HFFc6 (cell line): Measurements from ENCODE around the gene FAM180B. TPM values are rescaled to one million over a fixed set of nuclear protein-coding genes. Genes with fewer than 3 reads are reported as not detected.
A peak's percentile ranks its signal among the peaks of the same experiment; 100 is the strongest.

Experiments used
- DNase-seq: peaks from one replicate; pipeline ENCODE4 v3.0.0-alpha.2; 2018
- H3K27ac Mint-ChIP-seq: 2 replicates; pipeline ENCODE4 v1.8.0; 2020; ENCODE audit warnings: mild to moderate bottlenecking, mixed read lengths
- H3K27me3 Mint-ChIP-seq: 2 replicates; pipeline ENCODE4 v1.8.0; 2021; ENCODE audit warnings: mild to moderate bottlenecking, moderate library complexity, mixed read lengths; ENCODE audit not compliant: insufficient read depth
- H3K36me3 Mint-ChIP-seq: 2 replicates; pipeline ENCODE4 v1.8.0; 2021; ENCODE audit warnings: low read depth, mixed read lengths
- H3K4me1 Mint-ChIP-seq: 2 replicates; pipeline ENCODE4 v1.8.0; 2020; ENCODE audit warnings: low read depth, mixed read lengths
- H3K4me3 Mint-ChIP-seq: 2 replicates; pipeline ENCODE4 v1.8.0; 2020; ENCODE audit warnings: mild to moderate bottlenecking, moderate library complexity, mixed read lengths
- H3K9me3 Mint-ChIP-seq: 2 replicates; pipeline ENCODE4 v1.8.0; 2020; ENCODE audit warnings: mild to moderate bottlenecking, mixed read lengths
- CTCF ChIP-seq: fragments of 200-600 bp; sonication (generic); IDR thresholded peaks from 2 replicates; pipeline ENCODE4 v1.5.0; 2021; ENCODE audit warnings: antibody characterized with exemption, mild to moderate bottlenecking
- total RNA-seq, 6 experiments: library from RNA; stranded (reverse); fragmentation: NEBNext Ultra II Directional; extraction: Animal tissue kit (Norgen Biotek cat#: 25700); gene quantifications; 2 replicates in 1 of 6; 3 replicates in 5 of 6; pipeline ENCODE4 v1.2.3, GENCODE V29; 2021

FAM180B gene
- total RNA-seq, 6 experiments from 2014 or later = not detected

- Mint-ChIP-seq H3K36me3 (peaks cover 6% of the 10 kb centered on the region; the same call in 1 of the 2 replicates), H3K27me3 (no peaks in the 10 kb centered on the region; the same call in 1 of the 2 replicates), H3K9me3 (no peaks in the 10 kb centered on the region), H3K4me1 (peaks cover 14% of the 10 kb centered on the region), H3K27ac (peak overlapping the region; percentile 65), H3K4me3 (peak overlapping the region; percentile 76)
- no peak for DNase-seq
- no peak for TF ChIP-seq CTCF
Observed at GRCh38 chr11:47564933-47565339, 21.5 kb upstream of the FAM180B start.

- no peaks in the 10 kb centered on the region for H3K9me3 Mint-ChIP-seq
- H3K4me1 Mint-ChIP-seq = peaks cover 8% of the 10 kb centered on the region
- H3K4me3 Mint-ChIP-seq = peak within 1 kb of the TSS; percentile 87
- DNase-seq = peak; percentile 67
- H3K36me3 Mint-ChIP-seq = peaks cover 6% of the 10 kb centered on the region; the same call in 1 of the 2 replicates
- H3K27ac Mint-ChIP-seq = peak within 1 kb of the TSS; percentile 65
- TF ChIP-seq CTCF = no peak
- H3K27me3 Mint-ChIP-seq = no peaks in the 10 kb centered on the region; the same call in 1 of the 2 replicates
Observed at GRCh38 chr11:47565340-47566148, 20.9 kb upstream of the FAM180B start, which contains the start of gene PTPMT1. Gene PTPMT1, plus strand, starts transcription at chr11:47565599. Its CDS starts 24 bp downstream, at chr11:47565623.

GRCh38 chr11:47566149-47566698 is 20.3 kb upstream of the FAM180B start:
- Mint-ChIP-seq H3K27me3 (no peaks in the 10 kb centered on the region; the same call in 1 of the 2 replicates), H3K9me3 (no peaks in the 10 kb centered on the region), H3K4me1 (peaks cover 14% of the 10 kb centered on the region), H3K4me3 (peak overlapping the region; percentile 87), H3K27ac (peak overlapping the region; percentile 52), H3K36me3 (peaks cover 6% of the 10 kb centered on the region; the same call in 1 of the 2 replicates)
- DNase-seq = no peak
- TF ChIP-seq CTCF = no peak

- H3K9me3 Mint-ChIP-seq = no peaks in the 10 kb centered on the region
- no peak overlapping the region for H3K27ac Mint-ChIP-seq
- peaks cover 41% of the 10 kb centered on the region for H3K4me1 Mint-ChIP-seq
- TF ChIP-seq CTCF = no peak
- H3K36me3 Mint-ChIP-seq = peaks cover 17% of the 10 kb centered on the region; the same call in 1 of the 2 replicates
- H3K4me3 Mint-ChIP-seq = no peak overlapping the region
- no peaks in the 10 kb centered on the region for H3K27me3 Mint-ChIP-seq
- DNase-seq = no peak
Observed at GRCh38 chr11:47569646-47570045, 16.8 kb upstream of the FAM180B start.

GRCh38 chr11:47570651-47571356 is 15.7 kb upstream of the FAM180B start:
- DNase-seq = no peak
- TF ChIP-seq CTCF = no peak
- Mint-ChIP-seq H3K4me3 (no peak overlapping the region), H3K9me3 (no peaks in the 10 kb centered on the region), H3K27me3 (no peaks in the 10 kb centered on the region), H3K36me3 (peaks cover 17% of the 10 kb centered on the region; the same call in 1 of the 2 replicates), H3K4me1 (peaks cover 41% of the 10 kb centered on the region), H3K27ac (peak overlapping the region; percentile 79; the same call in 1 of the 2 replicates)
